Activated CD4-positive, alpha-beta T cell treated with anti-CD3 and anti-CD28 coated beads for 24 hours (primary cell): ENCODE results near the gene HTT.

Experiments used
- DNase-seq, 2 donors: peaks; one replicate each; pipeline ENCODE4 v3.0.0-alpha.2; 2020; ENCODE audit warnings: low read depth in 2 of 2

The HTT gene

GRCh38 chr4:3074078-3074845, at the start of gene HTT, which contains the start of gene HTT-AS:
HTT (plus strand) TSS chr4:3074681; CDS start chr4:3074826, 145 bp downstream.
HTT-AS (minus strand) TSS chr4:3074538.
- peak; percentile 98 to 99 for DNase-seq

DNA sequence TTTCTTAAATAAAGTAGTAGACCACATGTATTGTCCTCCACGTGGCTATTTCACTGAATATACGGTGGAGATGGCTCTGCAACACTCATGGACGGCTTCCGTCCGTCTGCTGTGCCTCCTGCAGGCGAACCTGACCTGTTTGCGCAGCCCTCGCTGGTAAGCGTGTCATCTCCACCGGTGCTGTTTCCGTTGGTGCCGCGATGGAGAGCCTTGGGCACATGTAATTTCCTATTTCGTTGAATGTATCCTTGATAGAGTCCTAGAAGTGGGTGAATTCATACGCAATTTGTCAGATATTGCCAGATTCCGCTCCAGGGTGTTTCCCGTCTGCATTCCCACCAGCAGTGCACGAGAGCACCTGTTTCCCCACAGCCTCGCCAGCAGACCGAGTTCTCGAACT, 48.6 kb upstream of the HTT start:
- DNase-seq, result no peak

DNA sequence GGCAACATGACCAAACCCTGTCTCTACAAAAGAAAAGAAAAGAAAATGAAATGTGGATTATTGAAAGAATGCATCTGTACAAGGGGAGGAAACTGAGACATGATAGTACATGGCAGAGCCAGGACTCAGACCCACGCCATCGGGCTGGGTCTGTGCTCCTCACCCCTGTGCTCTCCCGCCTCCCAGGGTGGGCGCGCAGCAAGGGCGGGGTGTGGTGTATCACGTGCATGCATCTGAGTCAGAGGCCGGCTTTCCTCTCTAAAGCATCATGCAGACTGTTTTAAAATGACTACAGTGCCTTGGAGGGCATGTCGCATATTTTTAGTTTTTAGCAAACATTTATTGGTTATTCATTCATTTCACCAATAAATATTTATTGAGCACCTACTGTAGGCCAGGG, 47.9 kb upstream of the HTT start:
- no peak for DNase-seq

DNA sequence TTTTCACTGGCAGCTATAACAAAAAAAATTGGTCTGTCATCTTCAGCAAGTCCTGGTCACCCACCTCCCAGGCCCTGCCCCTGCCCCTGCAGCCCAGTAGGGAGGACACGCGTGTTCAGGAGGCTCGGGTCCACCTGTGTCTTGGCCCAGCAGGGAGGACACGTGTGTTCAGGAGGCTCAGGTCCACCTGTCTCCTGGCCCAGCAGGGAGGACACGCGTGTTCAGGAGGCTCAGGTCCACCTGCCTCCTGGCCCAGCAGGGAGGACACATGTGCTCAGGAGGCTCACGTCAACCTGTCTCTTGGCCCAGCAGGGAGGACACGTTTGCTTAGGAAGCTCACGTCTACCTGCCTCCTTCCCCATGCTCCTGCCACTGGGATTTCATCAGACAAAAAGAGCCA, 45.0 kb upstream of the HTT start:
- no peak for DNase-seq

DNA sequence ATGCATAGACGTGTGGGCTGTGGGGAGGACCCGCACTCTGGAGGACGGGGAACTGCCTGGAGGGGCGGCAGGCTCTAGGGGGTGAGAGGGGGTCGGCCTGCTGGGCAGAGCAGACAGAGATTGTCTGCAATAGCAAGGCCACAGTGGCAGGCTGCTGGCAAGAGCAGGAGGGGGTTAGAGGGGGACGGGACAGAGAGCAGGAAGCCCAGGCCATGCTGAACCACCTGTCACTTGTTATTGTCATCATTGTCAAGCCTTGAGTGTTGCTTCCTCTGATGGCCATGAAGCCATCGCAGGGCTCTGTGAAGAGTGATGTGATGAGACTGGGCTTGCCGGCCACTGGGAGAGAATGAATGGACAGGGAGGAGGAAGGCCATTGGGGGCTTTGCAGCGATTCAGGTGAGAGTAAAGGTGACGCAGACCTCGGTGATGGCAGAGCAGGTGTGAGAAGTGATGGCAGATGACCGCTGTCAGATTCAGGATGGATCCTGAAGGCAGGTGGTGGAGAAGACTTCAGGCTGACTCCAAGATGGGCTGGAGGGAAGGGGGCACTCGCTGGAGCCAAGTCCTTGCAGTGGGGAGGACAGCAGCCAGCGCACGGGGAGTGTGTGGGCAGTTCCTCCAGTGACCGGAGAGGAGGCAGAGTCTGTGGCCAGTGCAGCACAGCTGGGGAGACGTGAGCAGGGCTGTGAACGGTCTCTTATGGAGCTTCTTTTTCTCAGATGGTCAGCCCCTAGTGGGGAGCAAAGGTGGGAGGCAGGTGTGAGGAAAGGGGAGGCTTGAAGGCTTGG, 43.7 kb upstream of the HTT start:
- DNase-seq, result no peak

DNA sequence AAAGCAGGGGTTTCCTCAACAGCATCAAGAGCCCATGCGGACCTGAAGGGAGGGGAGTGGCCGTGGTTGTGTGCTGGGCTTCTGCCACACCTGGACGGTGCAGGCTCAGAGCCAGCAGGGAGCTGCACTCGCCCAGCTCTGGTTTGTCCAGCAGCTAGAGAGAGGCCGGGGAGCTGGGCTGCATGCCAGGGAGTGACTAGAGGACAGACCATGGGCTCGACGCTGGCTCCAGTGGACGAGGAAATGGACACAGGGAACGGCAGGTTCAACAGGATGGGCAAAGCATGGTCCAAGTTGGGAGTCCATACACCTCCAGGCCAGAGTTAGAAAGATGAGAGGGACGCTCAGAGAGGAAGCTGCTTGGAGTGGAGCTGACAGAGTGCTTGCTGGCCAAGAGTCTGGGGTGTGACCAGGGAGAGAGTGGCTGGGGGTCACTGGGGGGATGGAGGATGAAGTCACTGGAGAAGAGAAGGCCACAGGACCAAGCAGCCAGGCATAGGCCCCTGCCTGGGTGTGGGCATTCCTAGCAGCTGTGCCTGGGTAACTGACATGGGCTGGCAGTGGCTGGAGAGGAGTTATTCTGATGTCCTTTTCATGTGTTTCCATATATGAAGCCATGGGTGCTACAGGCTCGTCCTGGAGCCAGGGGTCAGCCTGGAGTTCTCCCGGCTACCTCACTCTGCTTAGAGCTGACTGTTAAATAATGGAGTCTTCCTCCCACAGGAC, 43.0 kb upstream of the HTT start:
- no peak for DNase-seq

DNA sequence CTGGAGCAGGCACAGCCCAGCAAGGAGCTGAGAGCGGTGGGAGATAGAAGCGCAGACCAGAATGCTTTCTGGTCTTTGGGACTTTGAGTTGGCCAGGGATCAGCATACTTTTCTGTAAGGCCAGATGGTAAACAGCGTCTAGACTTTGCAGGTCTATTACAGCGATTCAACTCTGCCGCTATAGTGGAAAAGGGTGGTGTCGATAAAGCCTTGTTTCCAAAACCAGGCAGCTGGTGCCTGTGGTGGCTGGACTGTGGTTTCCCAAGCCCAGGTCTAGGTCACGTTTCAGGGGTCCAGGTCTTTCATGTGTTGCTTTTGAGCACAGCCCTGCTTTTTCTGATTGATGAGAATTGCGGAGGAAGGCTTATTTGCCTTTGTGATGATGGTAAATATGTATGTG, 40.2 kb upstream of the HTT start:
- no peak for DNase-seq

GRCh38 chr4:3035249-3035648, 39.2 kb upstream of the HTT start:
- DNase-seq, result no peak

- no peak for DNase-seq
Measured at GRCh38 chr4:3035674-3036073, 38.8 kb upstream of the HTT start.

DNA sequence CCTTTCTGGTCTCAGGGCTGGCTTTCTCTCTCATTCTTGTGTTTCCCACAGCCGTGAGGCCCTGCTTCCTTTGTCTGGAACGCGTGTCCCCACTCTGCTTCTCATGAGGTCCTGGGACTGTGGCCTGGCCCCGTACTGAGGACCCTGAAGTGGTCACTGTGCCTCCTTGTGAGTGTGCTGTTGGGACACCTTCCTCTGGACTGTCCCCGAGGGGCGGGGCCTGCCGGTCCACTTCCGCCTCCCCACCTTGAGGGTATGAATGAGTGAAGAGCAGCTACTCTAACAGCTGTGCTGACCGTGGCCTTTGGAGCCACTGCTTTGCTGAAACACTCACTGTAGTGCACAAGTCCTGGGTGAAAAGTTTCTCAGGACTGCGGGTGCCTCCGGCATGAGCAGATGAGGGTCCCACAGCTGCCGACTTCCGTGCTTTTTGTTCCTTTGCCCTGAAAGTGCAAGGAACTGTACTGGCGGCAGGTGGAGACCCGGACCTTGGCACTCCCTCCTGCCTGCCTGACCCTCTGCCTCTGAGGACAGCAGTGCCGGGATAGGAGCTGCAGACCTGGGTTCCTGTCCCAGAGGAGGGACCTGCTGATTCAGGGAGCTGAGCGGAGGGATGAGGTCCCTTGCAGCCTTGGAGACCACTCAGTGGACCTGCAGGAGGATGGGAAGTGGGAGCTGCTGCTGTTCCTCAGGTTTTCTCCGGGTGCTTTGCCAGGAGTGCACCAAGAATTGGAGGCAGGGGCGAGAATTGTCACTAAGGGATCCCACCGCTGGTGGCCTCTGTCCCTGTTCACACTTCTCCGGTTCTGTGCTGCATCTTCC, 38.1 kb upstream of the HTT start:
- DNase-seq, result no peak

DNA sequence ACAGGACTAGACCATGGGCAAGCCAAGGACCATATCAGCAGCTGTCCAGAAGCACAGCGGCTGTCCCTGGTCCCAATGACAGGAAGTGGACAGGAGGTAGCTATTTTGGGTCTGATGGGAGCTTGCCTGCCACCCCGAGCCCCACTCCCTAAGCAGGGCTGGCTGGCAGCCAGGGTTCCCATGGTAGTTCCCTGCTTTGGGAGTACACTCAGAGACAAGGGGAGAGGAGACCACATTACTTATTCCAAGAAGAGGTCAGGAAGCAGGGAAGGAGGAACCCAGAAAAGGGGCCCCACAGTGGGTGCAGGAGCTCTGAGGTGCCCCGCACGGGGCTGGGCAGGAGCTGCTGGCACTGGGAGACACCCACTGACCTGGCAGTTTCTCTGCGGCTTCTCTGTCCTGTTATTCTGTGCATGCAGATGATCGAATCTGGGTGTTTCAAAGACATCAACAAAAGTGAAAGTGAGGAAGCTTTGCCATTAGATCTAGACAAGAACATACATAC, 36.5 kb upstream of the HTT start:
- DNase-seq, result no peak

GRCh38 chr4:3039706-3040366, 34.6 kb upstream of the HTT start:
- no peak for DNase-seq

GRCh38 chr4:3040452-3041191, 33.9 kb upstream of the HTT start:
- DNase-seq, result no peak

- DNase-seq, result peak in 1 of 2 donors; percentile 20
Measured at GRCh38 chr4:3041192-3042142, 33.0 kb upstream of the HTT start.

- no peak for DNase-seq
Measured at GRCh38 chr4:3042226-3042625, 32.3 kb upstream of the HTT start.

GRCh38 chr4:3043282-3044020, 31.0 kb upstream of the HTT start:
- DNase-seq, result no peak

DNA sequence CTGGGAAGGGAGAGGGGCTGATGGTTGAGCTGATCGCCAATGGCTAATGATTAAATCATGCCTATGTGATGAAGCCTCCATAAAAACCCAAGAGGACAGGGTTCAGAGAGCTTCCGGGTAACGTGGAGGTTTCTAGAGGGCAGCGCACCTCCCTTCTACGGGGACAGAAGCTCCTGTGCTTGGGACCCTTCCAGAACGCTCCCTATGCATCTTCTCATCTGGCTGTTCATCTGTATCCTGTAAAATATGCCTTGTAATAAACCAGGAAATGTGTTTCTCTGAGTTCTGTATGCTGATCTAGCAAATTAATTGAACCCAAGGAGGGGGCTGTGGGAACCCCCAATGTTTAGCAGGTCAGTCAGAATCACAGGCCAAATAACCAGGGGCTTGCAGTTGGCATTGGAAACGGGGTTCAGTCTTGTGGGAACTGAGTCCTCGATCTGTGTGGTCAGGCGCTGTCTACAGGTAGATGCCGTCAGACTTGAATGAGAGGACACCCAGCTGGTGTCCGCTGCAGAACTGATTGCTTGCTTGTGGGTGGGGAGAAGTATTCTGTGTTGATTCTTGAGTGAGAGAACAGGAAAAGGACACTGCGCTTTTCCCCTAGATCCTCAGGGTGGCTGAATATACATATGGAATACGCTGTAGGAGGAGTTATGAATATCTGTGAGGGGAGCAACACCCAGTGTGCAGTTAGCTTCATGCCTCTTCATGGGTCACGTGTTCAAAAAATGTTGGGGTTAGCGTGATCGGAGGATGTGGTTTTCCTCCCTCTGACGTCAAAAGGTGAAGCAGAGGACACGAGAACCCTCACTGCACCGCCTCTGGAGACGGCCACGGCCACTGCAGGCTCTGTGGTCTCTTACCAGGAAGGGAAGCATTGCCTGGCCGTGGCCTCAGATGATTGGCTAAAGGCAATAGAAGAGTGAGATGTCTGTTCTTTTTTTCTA, 29.3 kb upstream of the HTT start:
- peak in 1 of 2 donors; percentile 27 for DNase-seq
